ENCODE data around the gene JAK1.
A peak's percentile ranks its signal among the peaks of the same experiment; 100 is the strongest.

JAK1 gene

DNA sequence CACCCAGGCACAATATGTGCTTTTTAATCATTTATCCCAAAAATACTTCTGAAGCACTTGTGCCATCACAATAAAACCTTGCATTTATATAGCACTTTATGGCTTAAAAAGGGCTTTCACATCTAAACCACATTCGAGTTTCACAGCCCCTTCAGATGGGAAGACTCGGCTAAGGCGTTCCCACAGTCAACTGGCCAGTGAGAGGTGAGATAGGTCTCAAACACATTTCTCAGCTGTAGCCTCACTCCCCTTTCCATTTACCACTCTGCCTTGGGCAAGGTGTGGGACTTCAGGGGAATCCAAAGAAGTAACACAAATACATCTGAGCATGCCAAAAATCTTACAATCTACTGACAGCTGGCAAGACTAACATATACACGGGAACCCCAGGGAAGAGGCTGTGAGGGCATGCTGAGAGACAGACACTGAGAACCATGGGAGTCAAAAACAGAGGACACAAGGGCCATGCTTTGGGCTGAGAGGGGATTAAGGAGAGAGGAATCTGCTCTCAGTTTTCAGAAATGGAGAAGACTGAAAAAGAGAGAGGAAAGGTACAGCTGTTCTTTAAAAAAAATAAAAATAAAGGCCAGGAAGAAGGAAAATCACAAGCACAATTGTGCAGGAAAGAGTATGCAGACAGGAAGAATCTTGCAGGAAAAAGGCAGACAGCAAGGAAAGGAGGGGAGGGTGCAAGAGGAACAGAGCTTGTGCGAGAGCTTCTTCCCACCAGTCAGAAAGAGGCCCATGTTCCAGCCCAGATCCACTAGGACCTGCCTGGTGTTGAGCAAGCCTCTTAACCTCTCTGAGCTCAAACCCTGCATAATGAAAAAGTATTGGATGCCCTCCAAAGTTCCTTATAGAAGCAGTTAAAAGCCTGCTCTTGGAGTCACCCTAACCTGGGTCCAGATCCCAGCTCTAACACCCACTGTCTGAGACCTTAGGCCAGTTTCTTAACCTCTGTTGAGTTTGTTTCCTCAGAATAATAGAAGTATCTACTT, 73.5 kb downstream of the JAK1 start:
- DNase-seq (ENCODE audit: low read depth, low spot score): no peak

- no peak for DNase-seq (ENCODE audit: low read depth, low spot score)
These were observed 74.9 kb downstream of the JAK1 start for GRCh38 chr1:64891448-64891825.

- no peak for DNase-seq (ENCODE audit: low read depth, low spot score)
These were observed 75.5 kb downstream of the JAK1 start for GRCh38 chr1:64890699-64891447.

GRCh38 chr1:64887689-64888217, 78.6 kb downstream of the JAK1 start:
- DNase-seq (ENCODE audit: low read depth, low spot score): no peak

DNA sequence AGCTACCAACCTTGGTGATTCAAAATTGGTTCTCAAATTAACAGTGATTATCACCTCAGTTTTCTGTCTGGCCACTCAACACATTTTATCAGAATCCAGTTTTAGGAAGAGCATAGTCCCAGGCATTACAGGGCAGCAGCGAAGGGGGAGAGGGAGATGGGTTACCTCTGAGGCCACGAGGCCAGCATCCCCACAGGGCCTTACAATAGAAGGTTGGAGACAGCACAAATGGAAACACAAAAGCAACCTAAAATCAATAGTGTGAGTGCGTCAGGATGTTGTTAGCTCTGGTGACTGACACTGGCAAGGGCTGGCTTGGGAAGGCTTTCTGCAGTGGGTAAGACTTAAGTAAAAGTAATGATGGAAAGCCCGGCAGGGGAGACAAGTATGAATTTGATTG, 79.5 kb downstream of the JAK1 start:
- no peak for DNase-seq (ENCODE audit: low read depth, low spot score)

GRCh38 chr1:64885648-64886047, 80.7 kb downstream of the JAK1 start:
- DNase-seq (ENCODE audit: low read depth, low spot score): no peak

- no peak for DNase-seq (ENCODE audit: low read depth, low spot score)
These were observed 81.9 kb downstream of the JAK1 start for GRCh38 chr1:64884261-64885040.

- DNase-seq (ENCODE audit: low read depth, low spot score): no peak
These were observed 83.6 kb downstream of the JAK1 start for GRCh38 chr1:64882574-64883255.

GRCh38 chr1:64881281-64881680, 85.1 kb downstream of the JAK1 start:
- peak; percentile 28 for DNase-seq (ENCODE audit: low read depth, low spot score)

- DNase-seq (ENCODE audit: low read depth, low spot score): no peak
These were observed 85.9 kb downstream of the JAK1 start for GRCh38 chr1:64880449-64880848.

DNA sequence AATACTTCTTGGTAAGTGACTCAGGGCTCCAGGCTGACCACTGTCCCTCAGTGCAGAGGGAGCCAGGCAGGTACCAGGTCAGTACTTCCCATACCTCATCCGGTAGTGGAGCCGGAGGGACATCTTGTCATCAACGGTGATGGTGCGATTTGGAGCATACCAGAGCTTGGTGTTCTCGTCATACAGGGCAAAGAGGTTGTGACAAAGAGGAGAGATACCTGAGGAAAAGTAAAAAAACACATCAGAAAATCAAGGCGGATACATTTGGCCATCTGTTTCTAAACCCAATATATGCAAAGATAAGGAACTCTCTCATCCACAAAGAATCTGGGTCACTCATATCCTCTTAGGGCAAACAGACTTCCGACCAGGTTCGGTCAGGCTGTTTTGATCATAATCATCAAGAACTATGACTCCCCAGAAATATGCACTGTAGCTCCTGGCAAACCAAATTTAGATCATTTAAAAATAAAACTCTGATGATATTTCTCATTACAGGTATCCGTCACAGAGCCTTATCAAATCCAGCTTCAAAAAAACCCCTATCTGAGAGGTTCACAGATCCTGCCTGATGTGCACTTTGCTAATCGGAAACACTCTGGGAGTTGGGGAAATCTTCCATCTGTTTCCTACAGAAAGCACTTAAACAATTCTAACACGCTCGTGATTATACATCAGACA, 87.3 kb downstream of the JAK1 start:
- no peak for DNase-seq (ENCODE audit: low read depth, low spot score)

DNA sequence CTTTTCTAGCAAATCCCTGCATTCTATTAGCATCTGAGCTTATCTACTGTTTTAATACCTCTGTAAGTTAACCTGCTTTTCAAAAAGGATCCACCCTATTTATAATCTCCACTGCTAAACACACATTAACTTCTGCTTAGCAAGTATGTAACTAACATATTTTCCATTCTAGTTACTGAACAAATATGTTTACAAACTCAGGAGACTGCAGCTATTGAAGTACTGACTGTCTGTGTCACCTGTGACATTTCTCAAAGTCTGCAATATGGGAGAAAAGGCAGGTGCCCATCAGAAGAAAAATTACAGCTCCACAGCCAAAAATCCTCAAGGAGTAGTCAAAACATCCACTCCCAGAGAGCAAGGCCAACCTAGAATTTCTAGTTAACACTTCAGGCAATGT, 88.3 kb downstream of the JAK1 start:
- DNase-seq (ENCODE audit: low read depth, low spot score): no peak

DNA sequence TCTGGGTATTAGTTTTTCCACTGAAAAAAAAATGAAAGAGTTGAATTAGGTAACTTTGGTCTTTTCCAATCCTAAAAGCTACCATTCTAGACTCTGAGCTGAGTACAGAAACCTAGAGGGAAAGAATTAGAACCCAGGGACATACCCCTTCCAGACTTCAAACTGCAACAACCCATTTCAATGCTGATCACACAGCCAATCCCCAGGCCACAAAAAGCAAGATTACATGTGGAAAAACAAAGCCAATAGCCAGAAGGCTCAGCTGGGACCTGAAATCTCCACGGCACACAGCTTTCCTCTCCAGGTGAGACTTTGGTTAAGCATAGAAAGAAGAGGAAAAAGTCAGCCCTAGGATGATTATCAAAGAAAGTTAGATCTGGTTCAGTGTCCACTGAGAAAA, 88.8 kb downstream of the JAK1 start:
- no peak for DNase-seq (ENCODE audit: low read depth, low spot score)

- no peak for DNase-seq (ENCODE audit: low read depth, low spot score)
These were observed 89.2 kb downstream of the JAK1 start for GRCh38 chr1:64877151-64877550.

GRCh38 chr1:64875606-64876005, 90.7 kb downstream of the JAK1 start:
- DNase-seq (ENCODE audit: low read depth, low spot score): no peak

GRCh38 chr1:64875101-64875500, 91.2 kb downstream of the JAK1 start:
- no peak for DNase-seq (ENCODE audit: low read depth, low spot score)

- no peak for DNase-seq (ENCODE audit: low read depth, low spot score)
These were observed 91.7 kb downstream of the JAK1 start for GRCh38 chr1:64874666-64875065.

DNA sequence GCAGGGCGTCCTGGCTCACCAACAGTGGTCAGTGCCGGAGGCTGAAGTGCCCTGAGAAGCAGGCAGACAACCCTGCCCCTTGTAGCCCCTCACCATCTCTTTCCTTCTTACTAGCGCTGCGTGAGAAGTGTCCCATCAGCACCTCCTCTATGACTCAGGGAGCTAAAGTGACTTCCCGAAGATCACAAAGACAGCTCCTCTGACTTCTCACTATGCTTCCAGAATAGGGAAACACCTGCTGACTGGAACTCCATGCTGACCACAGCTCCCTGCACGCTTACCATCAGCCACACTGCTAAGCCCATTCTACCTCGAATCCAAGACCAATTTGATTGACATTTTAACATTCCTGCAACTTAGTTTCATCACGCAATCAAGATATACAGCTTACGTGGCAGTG, 92.8 kb downstream of the JAK1 start:
- DNase-seq (ENCODE audit: low read depth, low spot score): no peak

DNA sequence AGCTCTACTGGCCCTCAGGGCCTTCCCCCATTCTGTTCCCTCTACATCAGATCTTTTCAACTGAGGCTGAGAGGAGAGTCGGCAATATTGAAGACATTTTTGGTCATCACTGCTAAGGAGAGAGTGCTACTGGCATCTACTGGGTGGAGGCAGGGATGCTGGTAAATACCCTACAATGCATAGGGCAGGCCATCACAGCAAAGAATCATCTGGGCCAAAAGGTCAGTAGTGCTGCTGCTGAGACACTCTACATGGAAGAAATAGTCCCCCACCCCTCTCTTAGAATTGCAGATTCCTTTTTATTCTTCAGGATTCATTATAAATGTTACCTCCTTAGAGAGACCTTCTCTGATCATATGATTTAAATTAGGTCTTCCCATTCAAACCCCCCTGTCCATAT, 94.3 kb downstream of the JAK1 start:
- DNase-seq (ENCODE audit: low read depth, low spot score): no peak

GRCh38 chr1:64871256-64871655, 95.1 kb downstream of the JAK1 start:
- no peak for DNase-seq (ENCODE audit: low read depth, low spot score)

DNA sequence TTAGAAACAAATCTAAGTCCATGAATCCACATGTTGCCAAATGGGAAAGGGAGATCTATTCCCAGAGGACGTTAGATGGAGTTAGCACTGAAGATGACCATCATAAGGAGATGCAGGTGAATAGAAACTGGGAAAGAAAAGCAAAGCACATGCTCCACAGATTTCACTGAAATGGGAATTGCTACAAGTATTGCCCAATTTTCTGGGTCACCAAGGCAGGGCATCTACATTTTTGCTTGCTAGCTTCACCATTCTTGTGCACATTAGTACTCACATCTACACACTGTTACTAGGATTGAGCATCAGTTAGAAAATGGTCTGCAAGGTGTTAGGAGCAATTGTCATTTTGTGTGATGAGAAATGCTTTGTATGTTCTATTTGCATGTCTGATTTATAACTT, 99.1 kb downstream of the JAK1 start:
- DNase-seq (ENCODE audit: low read depth, low spot score): no peak
